T-helper 1 cell treated with Interleukin-12 subunit alpha and Interleukin-12 subunit beta and Interleukin-4 antibody, amounts not matched to agents 30 μg/mL and 1 μg/mL, for 36 hours (primary cell): ENCODE data around the gene TM4SF5.

Experiments
- H3K27ac Mint-ChIP-seq: one replicate; pipeline ENCODE4 v1.8.0; 2021; ENCODE audit warnings: mild to moderate bottlenecking, mixed read lengths
- H3K27me3 Mint-ChIP-seq: one replicate; pipeline ENCODE4 v1.8.0; 2021; ENCODE audit warnings: low read depth, mixed read lengths
- H3K36me3 Mint-ChIP-seq: one replicate; pipeline ENCODE4 v1.8.0; 2021; ENCODE audit warnings: low read depth, mixed read lengths
- H3K4me1 Mint-ChIP-seq: one replicate; pipeline ENCODE4 v1.8.0; 2021; ENCODE audit warnings: low read depth, mixed read lengths
- H3K4me3 Mint-ChIP-seq: one replicate; pipeline ENCODE4 v1.8.0; 2021; ENCODE audit warnings: mild to moderate bottlenecking, moderate library complexity, mixed read lengths
- H3K9me3 Mint-ChIP-seq: one replicate; pipeline ENCODE4 v1.8.0; 2021; ENCODE audit warnings: mixed read lengths

Gene TM4SF5

GRCh38 chr17:4768298-4768697, 3.4 kb upstream of the TM4SF5 start:
- Mint-ChIP-seq H3K36me3 (no peaks in the 10 kb centered on the region), H3K4me1 (peaks cover 15% of the 10 kb centered on the region), H3K9me3 (no peaks in the 10 kb centered on the region), H3K27ac (no peak overlapping the region), H3K4me3 (no peak overlapping the region), H3K27me3 (peaks cover 23% of the 10 kb centered on the region)

- Mint-ChIP-seq H3K4me1 (peaks cover 15% of the 10 kb centered on the region), H3K27ac (no peak overlapping the region), H3K27me3 (peaks cover 22% of the 10 kb centered on the region), H3K4me3 (no peak overlapping the region), H3K9me3 (no peaks in the 10 kb centered on the region), H3K36me3 (no peaks in the 10 kb centered on the region)
Measured at GRCh38 chr17:4769628-4770027, 2.1 kb upstream of the TM4SF5 start.

- Mint-ChIP-seq H3K27ac (peak overlapping the region; percentile 2), H3K36me3 (no peaks in the 10 kb centered on the region), H3K9me3 (no peaks in the 10 kb centered on the region), H3K4me3 (no peak overlapping the region), H3K4me1 (peaks cover 15% of the 10 kb centered on the region), H3K27me3 (peaks cover 22% of the 10 kb centered on the region)
Measured at GRCh38 chr17:4772235-4772613, 538 bp downstream of the TM4SF5 start.

- H3K27ac Mint-ChIP-seq = no peak overlapping the region
- peaks cover 41% of the 10 kb centered on the region for H3K27me3 Mint-ChIP-seq
- H3K9me3 Mint-ChIP-seq = no peaks in the 10 kb centered on the region
- H3K4me1 Mint-ChIP-seq = peaks cover 8% of the 10 kb centered on the region
- no peaks in the 10 kb centered on the region for H3K36me3 Mint-ChIP-seq
- H3K4me3 Mint-ChIP-seq = no peak overlapping the region
Measured at GRCh38 chr17:4777969-4778760, 6.5 kb downstream of the TM4SF5 start.

- Mint-ChIP-seq H3K4me3 (no peak overlapping the region), H3K27me3 (peaks cover 58% of the 10 kb centered on the region), H3K9me3 (no peaks in the 10 kb centered on the region), H3K4me1 (peaks cover 11% of the 10 kb centered on the region), H3K36me3 (no peaks in the 10 kb centered on the region), H3K27ac (no peak overlapping the region)
Measured at GRCh38 chr17:4780325-4780955, 8.8 kb downstream of the TM4SF5 start.

GRCh38 chr17:4782652-4783051, 11.0 kb downstream of the TM4SF5 start:
- H3K36me3 Mint-ChIP-seq = peaks cover 2% of the 10 kb centered on the region
- H3K27me3 Mint-ChIP-seq = peaks cover 78% of the 10 kb centered on the region

GRCh38 chr17:4785311-4786105, 13.8 kb downstream of the TM4SF5 start:
- peaks cover 2% of the 10 kb centered on the region for H3K36me3 Mint-ChIP-seq
- H3K27ac Mint-ChIP-seq = no peak overlapping the region
- peaks cover 72% of the 10 kb centered on the region for H3K27me3 Mint-ChIP-seq
- H3K4me3 Mint-ChIP-seq = peak overlapping the region; percentile 51
- peaks cover 21% of the 10 kb centered on the region for H3K4me1 Mint-ChIP-seq
- H3K9me3 Mint-ChIP-seq = no peaks in the 10 kb centered on the region

More at GRCh38 chr17:4782652-4783051, 11.0 kb downstream of the TM4SF5 start:
- H3K27ac Mint-ChIP-seq = no peak overlapping the region
- no peaks in the 10 kb centered on the region for H3K9me3 Mint-ChIP-seq
- H3K4me3 Mint-ChIP-seq = no peak overlapping the region
- peaks cover 17% of the 10 kb centered on the region for H3K4me1 Mint-ChIP-seq

GRCh38 chr17:4786106-4786511, 14.4 kb downstream of the TM4SF5 start, which contains the start of gene VMO1:
Gene VMO1 (minus strand): TSS chr17:4786364. CDS start chr17:4786352, 12 bp downstream.
- Mint-ChIP-seq H3K4me3 (peak within 1 kb of the TSS; percentile 51), H3K27me3 (peaks cover 67% of the 10 kb centered on the region), H3K4me1 (peaks cover 25% of the 10 kb centered on the region), H3K36me3 (peaks cover 2% of the 10 kb centered on the region), H3K9me3 (no peaks in the 10 kb centered on the region), H3K27ac (no peak within 1 kb of the TSS)

GRCh38 chr17:4786516-4786915, 14.8 kb downstream of the TM4SF5 start:
- H3K9me3 Mint-ChIP-seq = no peaks in the 10 kb centered on the region
- no peak overlapping the region for H3K4me3 Mint-ChIP-seq
- no peak overlapping the region for H3K27ac Mint-ChIP-seq
- peaks cover 2% of the 10 kb centered on the region for H3K36me3 Mint-ChIP-seq
- H3K27me3 Mint-ChIP-seq = peaks cover 67% of the 10 kb centered on the region
- H3K4me1 Mint-ChIP-seq = peaks cover 26% of the 10 kb centered on the region

- H3K27ac Mint-ChIP-seq = peak overlapping the region; percentile 22
- no peaks in the 10 kb centered on the region for H3K9me3 Mint-ChIP-seq
- peaks cover 21% of the 10 kb centered on the region for H3K4me1 Mint-ChIP-seq
- H3K36me3 Mint-ChIP-seq = peaks cover 2% of the 10 kb centered on the region
- peak overlapping the region; percentile 28 for H3K4me3 Mint-ChIP-seq
- H3K27me3 Mint-ChIP-seq = peaks cover 55% of the 10 kb centered on the region
Measured at GRCh38 chr17:4788159-4788806, 16.6 kb downstream of the TM4SF5 start.

GRCh38 chr17:4788807-4789700, 17.4 kb downstream of the TM4SF5 start, which contains the start of gene GLTPD2:
Gene GLTPD2 (plus strand): TSS chr17:4788964. CDS start chr17:4789012, 48 bp downstream.
- H3K36me3 Mint-ChIP-seq = peaks cover 2% of the 10 kb centered on the region
- H3K27me3 Mint-ChIP-seq = peaks cover 47% of the 10 kb centered on the region

GRCh38 chr17:4789701-4789950, 17.9 kb downstream of the TM4SF5 start:
- Mint-ChIP-seq H3K36me3 (peaks cover 2% of the 10 kb centered on the region), H3K4me3 (peak overlapping the region; percentile 77), H3K4me1 (peaks cover 19% of the 10 kb centered on the region), H3K27ac (peak overlapping the region; percentile 68), H3K27me3 (peaks cover 41% of the 10 kb centered on the region), H3K9me3 (no peaks in the 10 kb centered on the region)

More at GRCh38 chr17:4788807-4789700, 17.4 kb downstream of the TM4SF5 start, which contains the start of gene GLTPD2:
- Mint-ChIP-seq H3K9me3 (no peaks in the 10 kb centered on the region), H3K27ac (peak within 1 kb of the TSS; percentile 68), H3K4me3 (peak within 1 kb of the TSS; percentile 77), H3K4me1 (peaks cover 21% of the 10 kb centered on the region)

GRCh38 chr17:4789951-4790704, 18.4 kb downstream of the TM4SF5 start:
- peak overlapping the region; percentile 94 for H3K27ac Mint-ChIP-seq
- peaks cover 19% of the 10 kb centered on the region for H3K4me1 Mint-ChIP-seq
- H3K36me3 Mint-ChIP-seq = peaks cover 2% of the 10 kb centered on the region
- no peaks in the 10 kb centered on the region for H3K9me3 Mint-ChIP-seq
- H3K27me3 Mint-ChIP-seq = peaks cover 37% of the 10 kb centered on the region
- H3K4me3 Mint-ChIP-seq = peak overlapping the region; percentile 88
